Keratinocyte (primary cell): Measurements from ENCODE around the gene GFOD1. TPM values are rescaled to one million over a fixed set of nuclear protein-coding genes. Genes with fewer than 3 reads are reported as not detected.

Experiments used
- DNase-seq: peaks from one replicate; pipeline ENCODE4 v3.0.0-alpha.2; 2011; ENCODE audit warnings: low read depth, missing footprints, low spot score
- FAIRE-seq: peaks from 2 replicates; lab custom pipeline; 2011; peaks lifted over from hg19 to GRCh38; lab: Jason Lieb, UNC
- H2AFZ ChIP-seq: 2 replicates; pipeline ENCODE4 v1.6.0; 2012; ENCODE audit warnings: low read length, control low read depth, inconsistent platforms; ENCODE audit not compliant: control insufficient read depth
- H3K27ac ChIP-seq: 2 replicates; pipeline ENCODE4 v1.5.1; 2011; ENCODE audit warnings: low read length; ENCODE audit not compliant: control insufficient read depth, insufficient read depth
- H3K27me3 ChIP-seq: 3 replicates; pipeline ENCODE4 v1.6.0; 2011; ENCODE audit warnings: low read length; ENCODE audit not compliant: control insufficient read depth, insufficient read depth; ENCODE audit errors: extremely low read depth
- H3K36me3 ChIP-seq, 2 experiments: 2 replicates in 1 of 2; 3 replicates in 1 of 2; pipeline ENCODE4 v1.5.1; 2011; ENCODE audit warnings: low read length in 2 of 2, mild to moderate bottlenecking in 1 of 2; ENCODE audit not compliant: control insufficient read depth in 2 of 2, insufficient read depth in 2 of 2; ENCODE audit errors: extremely low read depth in 1 of 2
- H3K4me1 ChIP-seq: 3 replicates; pipeline ENCODE4 v1.5.1; 2011; ENCODE audit warnings: low read length; ENCODE audit not compliant: control insufficient read depth, insufficient read depth; ENCODE audit errors: extremely low read depth
- H3K4me2 ChIP-seq: 3 replicates; pipeline ENCODE4 v1.6.0; 2011; ENCODE audit warnings: low read depth, low read length; ENCODE audit not compliant: control insufficient read depth, insufficient read depth; ENCODE audit errors: extremely low read depth
- H3K4me3 ChIP-seq, 3 experiments: fragments of 200-600 bp in 1 of 3; sonication (generic) in 1 of 3; 2 replicates in 2 of 3; 3 replicates in 1 of 3; pipeline ENCODE4 v1.5.1; 2011 to 2016; ENCODE audit warnings: low read length in 3 of 3, mild to moderate bottlenecking in 3 of 3, control low read depth in 2 of 3, inconsistent platforms in 1 of 3, low read depth in 1 of 3, mixed read lengths in 1 of 3, mixed run types in 1 of 3, moderate library complexity in 1 of 3; ENCODE audit not compliant: control insufficient read depth in 2 of 3, insufficient read depth in 2 of 3; ENCODE audit errors: extremely low read depth in 1 of 3
- H3K79me2 ChIP-seq: 2 replicates; pipeline ENCODE4 v1.6.0; 2012; ENCODE audit warnings: low read length; ENCODE audit not compliant: control insufficient read depth, insufficient read depth
- H3K9ac ChIP-seq: 3 replicates; pipeline ENCODE4 v1.6.0; 2011; ENCODE audit warnings: low read length; ENCODE audit not compliant: control insufficient read depth, insufficient read depth; ENCODE audit errors: extremely low read depth
- H3K9me1 ChIP-seq: 3 replicates; pipeline ENCODE4 v1.6.0; 2011; ENCODE audit warnings: low read length; ENCODE audit not compliant: control insufficient read depth, insufficient read depth; ENCODE audit errors: extremely low read depth
- H3K9me3 ChIP-seq: 2 replicates; pipeline ENCODE4 v1.5.1; 2012; ENCODE audit warnings: low read depth, low read length; ENCODE audit not compliant: control insufficient read depth
- H4K20me1 ChIP-seq: 3 replicates; pipeline ENCODE4 v1.6.0; 2011; ENCODE audit warnings: low read length; ENCODE audit not compliant: control insufficient read depth, insufficient read depth; ENCODE audit errors: extremely low read depth
- CTCF ChIP-seq, 3 experiments: IDR thresholded peaks in 1 of 3; conservative IDR thresholded peaks in 1 of 3; optimal IDR thresholded peaks in 1 of 3; 2 replicates in 2 of 3; 3 replicates in 1 of 3; pipeline versions ENCODE3 to v1.5.1; 2011; ENCODE audit warnings: low read length in 3 of 3, mild to moderate bottlenecking in 3 of 3, moderate library complexity in 2 of 3, control low read depth in 1 of 3, inconsistent platforms in 1 of 3; ENCODE audit not compliant: insufficient read depth in 2 of 3; ENCODE audit errors: extremely low read depth in 1 of 3
- EZH2 ChIP-seq: IDR thresholded peaks from one replicate; pipeline ENCODE4 v1.6.1; 2012; ENCODE audit warnings: inconsistent platforms, mild to moderate bottlenecking, low read length, moderate library complexity
- dilution Hi-C: fragments of 300-500 bp; cut with MboI; formaldehyde crosslinking; loops from one replicate; pipeline ENCODE4 v1.7.0; 2020; ENCODE audit warnings: low sequenced_read_pairs; ENCODE audit not compliant: extremely low pct_ligation_motif_present
- polyA plus RNA-seq, 5 experiments: library from polyadenylated mRNA; depleted of rRNA in 3 of 5; stranded (reverse) in 3 of 5; stranded (forward) in 1 of 5; unstranded in 1 of 5; fragments of >200 nt; gene quantifications; 1 replicate in 1 of 5; 2 replicates in 3 of 5; 3 replicates in 1 of 5; pipeline versions ENCODE4 v1.2.1 to v1.2.3, GENCODE V29; 2011 to 2012; ENCODE audit warnings: missing spikeins in 2 of 5, low read depth in 1 of 5, low replicate concordance in 1 of 5

GFOD1 gene
- polyA plus RNA-seq, 1 donor (not counting 4 experiments of a cell fraction or from before 2014, with no cell fraction given), result 7.2 TPM

- no peaks in the 10 kb centered on the region for H4K20me1 ChIP-seq
- dilution Hi-C loops, result no loop called here
- DNase-seq (peak; percentile 28), FAIRE-seq (no peak)
- no peak overlapping the region for H3K9ac ChIP-seq
- H3K27ac ChIP-seq, result no peak overlapping the region
- no peaks in the 10 kb centered on the region for H3K9me1 ChIP-seq
- H3K4me3 ChIP-seq, result no peak overlapping the region
- H3K27me3 ChIP-seq, result no peaks in the 10 kb centered on the region
- H3K4me1 ChIP-seq, result peaks cover 7% of the 10 kb centered on the region
- no peaks in the 10 kb centered on the region for H3K9me3 ChIP-seq
- no peak overlapping the region for H3K4me2 ChIP-seq
- H2AFZ ChIP-seq, result no peak overlapping the region
- H3K36me3 ChIP-seq, result no peaks in the 10 kb centered on the region
- no peak for TF ChIP-seq CTCF (optimal IDR thresholded peaks at IDR 0.05 in 1 of 3, IDR thresholded peaks at IDR 0.05 in 1 of 3, conservative IDR thresholded peaks at IDR 0.05 in 1 of 3; ENCODE audit: extremely low read depth in 1 of 3, insufficient read depth in 2 of 3, low read length in 3 of 3)
- no peak for TF ChIP-seq EZH2
- H3K79me2 ChIP-seq, result no peaks in the 10 kb centered on the region
Observed at GRCh38 chr6:13526727-13527670, 39.6 kb upstream of the GFOD1 start.

- TF ChIP-seq CTCF (optimal IDR thresholded peaks at IDR 0.05 in 1 of 3, IDR thresholded peaks at IDR 0.05 in 1 of 3, conservative IDR thresholded peaks at IDR 0.05 in 1 of 3; ENCODE audit: extremely low read depth in 1 of 3, insufficient read depth in 2 of 3, low read length in 3 of 3), result no peak
- dilution Hi-C loops, result no loop called here
- H4K20me1 ChIP-seq, result no peaks in the 10 kb centered on the region
- no peak overlapping the region for H2AFZ ChIP-seq
- H3K9me1 ChIP-seq, result no peaks in the 10 kb centered on the region
- no peaks in the 10 kb centered on the region for H3K79me2 ChIP-seq
- no peak overlapping the region for H3K9ac ChIP-seq
- H3K27ac ChIP-seq, result no peak overlapping the region
- DNase-seq (no peak), FAIRE-seq (no peak)
- no peak overlapping the region for H3K4me3 ChIP-seq
- H3K36me3 ChIP-seq, result no peaks in the 10 kb centered on the region
- H3K4me2 ChIP-seq, result no peak overlapping the region
- H3K27me3 ChIP-seq, result no peaks in the 10 kb centered on the region
- peaks cover 12% of the 10 kb centered on the region for H3K4me1 ChIP-seq
- no peaks in the 10 kb centered on the region for H3K9me3 ChIP-seq
Observed at GRCh38 chr6:13526357-13526726, 38.9 kb upstream of the GFOD1 start.
